Measurements from ENCODE around the gene GRID1.

The GRID1 gene

DNA sequence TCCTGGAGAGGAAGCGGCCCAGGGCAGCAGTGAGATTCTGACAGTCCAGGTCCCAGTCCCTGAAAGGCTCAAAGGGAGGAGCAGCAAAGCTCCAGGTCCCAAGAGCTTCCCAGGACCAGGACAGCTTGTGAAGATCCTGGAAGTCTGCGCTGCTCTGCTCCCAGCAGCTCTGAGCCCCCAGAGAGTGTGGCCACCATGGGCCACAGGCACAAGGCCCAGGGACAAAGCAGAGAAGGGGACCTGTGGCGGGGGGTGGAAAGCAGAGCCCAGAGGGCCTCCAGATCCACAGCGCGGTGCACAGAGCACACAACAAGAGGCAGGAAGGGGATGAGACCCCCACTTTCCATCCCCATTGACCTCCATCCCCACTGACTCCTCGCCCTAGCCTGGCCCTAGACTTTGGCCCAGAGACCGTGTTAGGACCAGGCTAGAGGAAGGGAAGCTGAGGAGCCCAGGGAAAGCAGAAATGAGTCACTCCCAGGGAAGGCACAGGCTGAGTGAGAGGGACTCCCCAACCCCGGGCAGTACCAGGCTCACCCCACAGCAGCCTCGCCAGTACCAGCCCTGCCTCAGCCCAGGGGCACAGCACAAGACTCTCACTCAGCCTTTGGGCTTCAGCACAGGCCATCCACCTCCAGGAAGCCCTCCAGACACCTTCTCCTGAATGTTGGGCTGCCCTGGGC, 75.5 kb downstream of the GRID1 start:
- DNase-seq = no peak

DNA sequence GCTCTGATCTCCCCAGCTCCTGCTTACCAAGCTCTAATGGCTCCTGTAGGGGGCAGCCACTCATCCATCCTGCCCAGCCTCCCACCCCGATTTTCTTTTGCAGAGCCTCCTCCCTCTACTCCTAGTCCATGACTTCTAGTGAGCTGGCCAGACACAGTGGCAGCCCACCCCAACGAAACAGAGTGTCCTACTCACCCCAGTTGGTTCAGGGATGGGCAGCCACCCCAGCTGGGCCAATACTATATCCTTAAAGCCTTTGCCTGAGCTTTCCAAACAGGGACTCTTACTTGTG, 77.1 kb downstream of the GRID1 start:
- DNase-seq = no peak

DNA sequence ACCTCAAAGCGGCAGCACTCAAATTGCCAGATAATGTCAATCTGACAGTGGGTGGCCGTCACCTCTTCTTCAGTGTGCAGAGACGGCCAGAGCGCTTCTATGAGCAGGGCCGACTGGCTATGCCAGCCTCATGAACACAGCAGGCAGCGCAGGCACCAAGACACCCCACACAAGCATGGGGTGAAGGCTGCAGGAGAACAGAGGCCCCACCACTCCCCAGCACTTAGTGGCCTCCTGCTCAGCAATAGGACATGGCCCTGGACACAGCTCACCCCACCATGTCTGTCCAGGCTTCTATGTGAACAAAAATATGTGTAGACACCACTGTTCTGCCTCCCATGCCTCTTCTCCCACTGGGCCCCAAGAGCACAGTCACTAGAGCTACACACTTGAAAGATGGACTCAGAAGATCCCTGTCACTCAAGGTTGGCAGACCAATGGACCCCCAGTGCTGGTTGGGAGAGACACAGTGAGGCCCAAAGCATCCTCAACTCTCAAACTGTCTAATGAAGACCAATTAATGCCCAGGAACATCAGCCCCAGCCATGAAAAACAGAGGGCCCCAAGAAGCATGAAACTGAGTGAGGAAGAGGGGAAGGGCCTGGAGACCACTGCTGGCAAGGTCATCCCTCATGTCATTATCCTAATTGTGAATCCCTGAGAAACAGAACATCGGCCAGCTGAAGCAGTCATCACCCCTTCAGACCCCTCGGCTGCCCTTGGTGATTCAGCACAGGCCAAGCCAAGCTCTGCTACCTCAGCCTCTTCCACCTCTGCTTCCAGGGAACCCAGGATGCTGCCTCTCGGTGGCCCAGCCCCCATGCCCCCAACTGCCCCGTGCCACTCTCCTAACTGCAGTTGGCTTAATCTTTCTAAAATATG, 77.7 kb downstream of the GRID1 start:
- no peak for DNase-seq

DNA sequence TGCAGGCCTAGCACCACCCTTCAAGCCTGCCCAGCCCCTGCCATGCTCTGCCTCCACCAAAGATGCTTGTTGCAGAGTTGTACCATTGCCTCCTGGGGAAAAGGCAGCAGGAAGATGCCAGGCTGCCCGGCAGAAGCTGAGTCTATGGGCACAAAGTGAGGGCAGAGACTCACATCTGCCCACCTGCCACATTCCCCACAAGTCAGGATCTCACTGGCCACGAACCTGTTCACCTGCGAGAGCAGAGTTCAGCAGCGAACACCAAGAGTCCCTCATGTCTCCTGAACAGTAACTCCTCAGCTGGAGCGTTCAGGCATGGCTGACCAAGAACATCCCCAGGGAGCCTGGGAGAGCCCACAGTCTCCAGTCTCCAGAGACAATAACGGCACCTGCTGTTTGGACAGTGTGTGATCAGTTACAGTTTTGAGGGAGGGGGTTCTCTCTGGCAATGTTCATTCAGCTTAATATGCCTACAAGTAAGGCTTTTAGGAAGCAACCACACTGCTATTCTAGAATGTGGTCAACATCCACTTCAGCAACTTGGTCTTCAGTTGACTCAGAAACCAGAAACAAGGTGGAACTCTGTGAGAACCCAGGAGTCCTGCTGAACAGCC, 78.5 kb downstream of the GRID1 start:
- DNase-seq = no peak

DNA sequence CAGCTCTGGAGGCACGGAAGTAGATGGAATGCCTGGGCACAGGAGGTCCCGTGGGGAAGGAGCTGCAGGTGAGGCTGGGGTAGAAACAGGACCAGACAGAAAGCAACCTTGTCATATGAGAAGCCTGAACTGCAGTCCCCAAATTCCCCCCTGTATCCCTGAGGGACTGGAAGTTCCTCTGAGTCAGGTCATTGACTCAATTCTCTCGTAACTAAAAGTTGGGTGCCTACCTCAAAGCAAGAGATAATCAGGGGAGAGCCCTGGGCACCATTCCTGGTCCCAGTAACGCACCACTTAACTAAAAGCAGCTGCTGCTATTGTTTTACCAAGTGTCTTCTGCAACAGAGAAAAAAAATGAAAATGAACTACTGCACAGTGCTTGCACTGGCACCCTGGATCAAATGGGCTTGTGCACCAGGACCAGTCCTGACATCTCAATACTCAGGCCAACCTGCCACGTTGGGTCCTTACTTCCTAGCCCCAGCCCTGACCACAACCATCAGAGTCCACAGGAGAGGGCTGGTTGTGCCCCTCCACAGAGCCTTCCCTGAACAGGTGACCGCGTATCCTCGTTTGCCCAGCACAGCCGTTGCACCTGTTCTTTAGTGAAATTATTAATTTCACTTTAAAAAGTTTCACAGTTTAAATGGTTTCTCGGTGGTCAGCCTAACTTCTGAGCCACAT, 79.3 kb downstream of the GRID1 start:
- DNase-seq = no peak

DNA sequence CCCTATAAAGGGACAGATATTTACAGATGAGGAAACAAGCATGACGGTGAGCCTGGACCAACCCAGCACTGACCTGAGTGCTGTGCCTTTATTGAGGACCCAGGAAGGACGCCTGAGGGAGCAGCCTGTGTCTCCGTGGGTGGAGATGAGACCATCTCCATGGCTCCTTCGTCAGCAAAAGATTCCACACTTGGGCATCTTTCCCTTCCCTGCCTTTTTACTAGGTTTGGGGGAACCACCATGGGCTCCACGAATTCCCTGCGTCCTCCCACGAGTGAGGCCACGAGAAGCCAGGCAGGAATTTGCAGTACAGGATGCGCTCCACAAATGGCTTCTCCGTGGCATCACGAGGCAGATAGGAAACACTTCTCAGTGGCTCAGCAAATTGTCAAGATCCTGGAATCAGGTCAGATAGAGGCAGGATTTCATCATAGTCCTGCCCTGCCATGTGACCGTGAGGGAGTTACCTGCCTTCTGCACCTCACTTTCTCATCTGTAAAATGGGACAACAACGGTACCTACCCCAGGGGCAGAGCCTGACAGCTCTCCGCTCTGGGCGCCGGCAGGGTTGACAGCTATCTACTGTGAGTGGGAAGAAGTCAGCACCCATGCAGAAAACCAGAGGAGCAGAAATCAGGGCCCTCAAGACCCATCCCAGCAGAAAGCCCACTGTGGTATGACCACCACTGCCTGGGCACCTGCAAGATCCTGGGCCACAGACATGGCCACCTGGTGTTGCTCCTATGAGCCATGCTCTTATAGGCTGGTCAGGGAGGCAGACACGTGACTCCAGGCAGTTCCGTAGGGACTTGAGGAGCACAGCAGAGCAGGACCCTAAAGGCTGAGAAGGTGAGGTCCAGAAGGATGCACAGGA, 80.1 kb downstream of the GRID1 start:
- DNase-seq = no peak

DNA sequence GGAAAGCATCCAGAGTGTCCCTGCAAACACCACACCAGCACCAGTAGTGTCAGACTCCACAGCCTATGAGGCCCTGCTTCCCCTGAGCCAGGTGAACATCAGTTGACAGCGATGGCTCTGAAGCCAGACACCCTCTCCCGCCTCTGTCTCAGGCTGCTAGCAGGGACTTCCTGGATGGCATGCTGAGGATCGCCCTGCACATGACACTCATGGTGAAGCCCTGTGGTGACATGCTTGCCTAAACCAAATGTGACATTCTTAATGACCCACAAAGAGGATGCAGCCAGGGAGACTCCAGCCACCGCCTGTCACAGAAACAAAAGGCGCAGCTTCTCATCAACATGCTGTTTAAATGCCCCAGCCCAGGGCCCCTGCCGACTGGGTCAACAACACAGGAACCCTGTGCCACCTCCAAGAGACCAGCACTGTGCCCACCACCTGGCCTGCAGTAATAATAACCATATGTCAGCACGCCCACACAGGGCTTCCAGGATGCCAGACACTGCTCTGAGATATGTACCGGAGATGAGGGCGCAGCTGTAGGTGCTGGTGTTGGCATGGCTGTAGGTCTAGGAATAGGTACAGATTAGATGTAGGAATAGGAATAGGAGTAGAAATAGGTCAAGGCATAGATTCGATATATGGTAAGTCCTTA, 81.3 kb downstream of the GRID1 start:
- DNase-seq = no peak

DNA sequence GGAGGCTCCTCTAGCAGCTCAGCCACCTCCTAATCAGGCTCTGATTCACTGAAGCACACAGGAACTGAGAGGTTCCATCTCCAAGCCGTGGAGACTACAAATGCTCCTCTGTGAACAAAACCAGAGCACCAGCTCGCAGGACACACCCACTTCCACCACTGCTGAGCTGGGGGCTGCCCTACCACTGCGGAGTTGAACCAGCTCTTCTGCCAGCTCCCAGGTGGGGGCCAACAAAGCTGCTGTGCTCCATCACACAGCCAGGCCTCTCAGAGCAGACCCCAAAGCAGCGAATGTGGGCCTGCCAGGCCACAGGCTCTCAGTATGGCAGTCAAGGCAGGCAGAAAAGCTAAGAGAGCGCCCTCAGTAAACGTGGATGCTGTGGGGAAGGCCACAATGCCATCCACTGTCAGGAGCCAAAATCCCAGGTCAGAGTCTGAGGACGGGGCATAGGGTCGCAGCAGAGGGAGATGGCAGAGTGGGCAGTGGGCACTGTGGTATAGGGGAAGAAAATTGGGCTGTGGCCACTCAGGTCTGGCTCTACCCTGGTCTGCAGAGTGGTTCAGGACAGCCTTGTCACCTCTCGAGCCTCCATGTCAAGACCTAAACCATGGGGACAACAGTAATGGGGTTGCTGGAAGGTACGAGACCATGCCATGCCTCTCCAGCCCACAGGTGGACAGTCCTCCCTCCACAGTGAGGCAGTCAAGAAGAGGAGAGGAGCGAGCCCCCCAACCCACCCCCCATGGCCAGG, 82.1 kb downstream of the GRID1 start:
- DNase-seq = no peak

DNA sequence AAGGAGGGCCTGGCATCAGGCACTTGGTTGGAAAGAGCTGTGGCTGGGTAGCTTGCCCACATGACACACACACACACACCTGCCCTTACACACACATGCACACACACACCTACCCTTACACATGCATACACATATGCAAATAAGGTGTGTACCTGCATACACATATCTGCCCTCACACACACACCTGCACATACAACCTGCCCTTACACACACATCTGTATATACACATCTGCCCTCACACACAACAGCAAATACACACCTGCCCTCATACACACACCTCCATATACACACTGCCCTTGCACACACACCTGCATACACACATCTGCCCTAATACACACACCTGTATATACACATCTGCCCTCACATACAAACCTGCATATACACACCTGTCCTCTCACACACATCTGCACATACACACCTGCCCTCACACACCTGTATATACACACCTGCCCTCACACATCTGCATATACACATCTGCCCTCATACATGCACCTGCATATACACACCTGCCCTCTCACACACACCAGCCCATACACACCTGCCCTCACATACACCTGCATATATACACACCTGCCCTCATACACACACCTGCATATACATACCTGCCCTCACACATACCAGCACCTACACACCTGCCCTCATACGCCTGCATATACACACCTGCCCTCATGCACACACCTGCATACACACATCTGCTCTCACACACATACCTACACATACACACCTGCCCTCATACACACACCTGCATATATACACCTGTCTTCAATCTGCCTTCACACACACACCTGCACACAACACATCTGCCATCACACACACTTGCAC, 82.9 kb downstream of the GRID1 start:
- DNase-seq = no peak

DNA sequence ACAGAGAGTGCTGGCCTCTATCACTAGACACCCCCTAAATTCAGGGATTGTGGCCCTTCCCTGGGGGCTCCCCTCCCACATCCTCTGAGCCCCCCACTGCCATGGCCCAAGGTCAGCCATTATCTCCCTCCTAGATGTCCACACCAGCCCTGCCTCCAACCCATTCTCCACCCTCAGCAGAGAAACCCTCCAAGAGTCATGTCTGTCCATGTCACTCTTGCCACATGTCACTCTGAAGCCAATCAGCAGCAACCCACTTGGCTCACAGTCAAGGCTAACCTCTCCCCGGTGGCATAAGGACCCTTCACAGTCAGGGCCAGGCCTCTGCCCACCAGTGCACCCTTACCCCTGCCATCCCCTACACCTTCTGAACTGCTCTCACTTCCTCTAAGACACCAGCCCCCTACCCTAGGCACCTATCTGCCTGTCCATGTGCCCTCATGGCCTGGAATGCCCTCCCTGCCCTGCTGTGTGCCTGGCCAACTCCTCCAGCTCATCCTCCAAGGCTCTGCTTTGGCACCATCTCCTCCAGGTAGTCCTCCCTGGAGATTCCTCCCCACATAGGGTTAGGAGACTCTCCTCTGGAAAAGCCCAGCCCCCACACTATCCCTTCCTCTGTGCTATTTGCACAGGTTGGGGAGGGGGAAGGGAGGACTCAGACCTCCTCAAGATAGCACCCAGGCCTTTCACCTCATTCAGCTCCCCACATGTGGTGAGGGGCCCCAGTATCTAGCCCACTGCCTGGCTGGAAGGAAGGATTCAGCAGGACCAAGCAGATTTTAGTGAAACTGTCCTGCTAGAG, 83.7 kb downstream of the GRID1 start:
- DNase-seq = no peak

DNA sequence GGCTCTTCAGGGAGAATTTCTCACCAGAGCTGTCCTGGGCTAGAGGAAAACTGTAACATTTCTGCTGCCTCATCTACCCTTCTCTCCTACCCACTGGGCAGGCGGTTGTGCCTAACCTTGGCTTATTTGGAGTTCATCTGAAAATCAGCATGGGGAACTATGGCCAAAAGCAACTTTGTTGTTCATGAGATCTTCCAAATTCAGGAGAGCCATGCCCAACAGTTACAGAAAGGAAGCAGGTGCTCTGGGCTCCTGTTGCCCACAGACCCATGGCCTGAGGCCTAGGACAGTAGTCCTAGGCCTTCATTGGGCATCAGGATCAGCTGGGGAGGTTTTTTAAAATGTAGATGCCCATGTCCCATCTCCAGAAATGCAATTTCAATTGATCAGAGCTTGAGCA, 85.2 kb downstream of the GRID1 start:
- no peak for DNase-seq

DNA sequence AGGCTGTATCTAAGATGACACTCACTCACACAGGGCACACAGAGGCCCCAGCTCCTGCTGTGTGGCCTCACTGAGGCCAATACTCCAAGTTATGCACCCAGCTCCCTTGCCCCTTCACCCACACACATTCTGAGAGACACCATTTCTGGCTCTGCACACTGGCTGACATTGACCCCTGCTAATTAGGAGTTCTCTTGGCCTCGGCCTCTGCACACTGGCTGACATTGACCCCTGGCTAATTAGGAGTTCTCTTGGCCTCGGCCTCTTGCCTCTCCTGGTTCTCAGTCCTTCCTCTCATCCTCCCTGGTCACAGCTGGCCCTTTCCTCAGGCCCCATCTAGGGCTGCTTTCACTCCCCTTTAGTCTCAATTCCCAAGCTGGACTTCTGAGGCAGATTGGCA, 97.3 kb downstream of the GRID1 start:
- no peak for DNase-seq

DNA sequence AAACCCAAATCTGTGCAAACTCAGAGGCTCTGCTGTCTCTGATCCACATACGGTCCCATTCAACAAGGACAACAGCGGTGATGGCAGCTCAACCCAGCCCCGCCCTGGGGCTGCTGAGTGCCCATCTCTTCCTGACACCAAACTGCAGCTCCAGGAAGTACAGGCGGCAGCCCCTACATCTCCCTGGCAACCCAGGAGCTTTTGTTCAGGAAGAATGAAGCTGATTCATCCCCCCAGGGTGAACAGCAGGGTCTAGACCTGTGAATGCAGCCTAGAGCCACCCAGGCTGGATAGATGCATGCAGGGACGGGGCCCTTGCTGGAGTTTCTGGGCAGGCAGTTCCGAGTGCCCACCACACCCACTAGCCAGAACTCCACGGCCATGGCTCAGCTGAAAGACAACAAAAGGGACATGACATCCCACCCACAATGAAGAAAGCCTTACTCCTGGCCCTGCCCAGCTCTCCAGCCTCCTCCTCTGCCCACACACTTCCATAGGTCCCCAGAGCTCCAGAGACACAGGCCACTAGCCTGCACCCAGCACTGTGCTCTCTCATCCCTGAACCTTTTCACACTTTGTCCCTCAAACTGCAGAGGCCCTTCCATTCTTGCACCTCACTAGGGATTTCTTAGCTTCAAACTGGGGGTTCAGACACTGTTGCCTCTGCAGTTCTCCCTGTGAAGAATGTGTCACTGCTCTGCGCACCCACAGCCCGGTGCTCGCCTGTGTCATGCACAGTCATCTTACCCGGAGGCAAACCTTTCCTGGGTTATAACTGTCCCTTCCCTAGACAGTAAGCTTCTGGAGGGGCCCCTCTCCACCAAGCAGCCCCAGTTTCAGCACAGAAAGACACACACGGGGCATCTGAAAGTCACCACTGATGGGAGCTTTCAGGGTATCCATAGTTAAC, 99.1 kb downstream of the GRID1 start:
- no peak for DNase-seq

DNA sequence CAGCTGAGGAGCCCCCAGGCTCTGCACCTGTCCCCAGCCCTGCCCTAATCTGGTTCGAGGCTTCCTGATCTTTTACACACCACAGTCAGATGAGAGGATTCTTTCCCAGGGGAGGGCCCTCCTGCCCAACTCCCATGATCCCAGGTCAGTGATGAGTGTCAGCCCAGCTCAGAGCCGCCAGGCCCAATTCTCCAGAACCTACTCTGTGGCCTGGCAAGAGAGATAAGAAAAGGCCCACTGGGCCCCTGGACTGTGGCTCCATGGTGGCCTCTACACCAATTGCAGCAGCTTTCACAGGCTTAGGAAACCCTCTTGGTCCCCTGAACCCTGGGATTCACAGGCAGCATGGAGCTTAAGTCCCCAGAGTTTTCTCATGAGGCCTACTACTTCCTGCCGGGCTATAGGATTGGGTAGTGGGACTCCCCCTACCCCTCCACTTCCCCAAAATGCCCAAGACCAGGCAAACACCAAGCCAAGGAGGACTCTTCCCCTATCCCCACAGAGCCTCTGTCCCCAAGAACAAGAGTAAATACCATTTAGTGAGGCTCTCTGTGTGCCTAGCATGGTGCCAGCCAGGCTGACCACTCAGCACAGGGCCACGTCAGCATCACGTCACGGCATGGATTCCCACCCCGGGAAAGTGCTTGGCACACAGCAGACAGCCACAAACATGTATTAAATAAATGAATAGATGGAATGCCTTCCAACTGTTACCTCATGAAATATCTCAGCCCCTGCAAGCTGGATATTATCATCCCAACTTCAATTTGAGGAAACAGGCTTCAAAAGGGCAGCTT, 100.0 kb downstream of the GRID1 start:
- no peak for DNase-seq

DNA sequence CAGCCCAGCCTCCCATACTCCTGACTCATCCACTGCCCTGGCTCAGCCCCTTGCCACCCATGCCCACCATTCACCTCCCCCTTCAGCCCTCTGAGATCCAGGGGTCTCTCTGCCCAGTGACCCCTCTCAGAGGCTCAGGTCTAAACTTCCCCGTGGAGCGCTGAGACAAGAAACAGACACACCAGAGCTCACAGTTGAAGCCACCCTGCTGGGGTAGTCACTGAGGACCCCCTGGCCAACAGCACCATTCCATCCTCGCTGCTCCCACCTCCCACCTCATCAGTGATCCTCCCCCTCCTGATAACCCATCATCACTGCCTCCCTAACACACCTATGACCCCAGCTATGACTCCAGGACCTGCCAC, 100.7 kb downstream of the GRID1 start:
- DNase-seq = no peak

DNA sequence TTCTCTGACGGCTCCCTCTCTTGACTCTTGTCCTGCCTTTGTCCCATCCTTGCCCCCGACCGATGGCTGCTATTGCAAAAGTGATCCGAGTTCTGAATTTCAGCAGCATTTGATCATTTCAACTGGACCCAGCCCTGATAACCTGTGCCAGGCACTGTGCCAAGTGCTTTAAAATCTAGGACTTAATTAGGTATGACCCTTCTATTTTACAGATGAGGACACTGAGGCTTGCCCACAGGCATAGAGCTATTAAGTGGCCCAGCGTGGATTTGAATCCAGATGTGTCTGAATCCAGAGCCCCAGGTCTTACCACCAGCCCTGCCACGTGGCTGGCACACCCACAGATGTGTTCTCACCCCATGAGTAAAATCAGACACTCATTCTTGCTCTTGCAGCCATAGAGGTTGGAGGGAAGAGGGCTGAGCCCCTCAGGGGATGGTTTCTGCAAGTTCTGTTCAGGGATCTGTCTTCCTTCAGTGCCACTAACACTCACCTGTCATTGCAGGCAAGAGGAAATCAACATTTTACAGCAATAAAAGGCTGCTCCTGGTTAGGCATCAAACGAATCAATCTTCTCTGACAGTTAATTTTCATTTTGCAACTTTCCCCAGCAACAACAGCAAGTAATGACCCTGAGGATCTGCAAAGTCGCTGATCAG, 101.2 kb downstream of the GRID1 start:
- DNase-seq = no peak
